Sigmoid colon (tissue), 7 donors: ENCODE data around the gene MFRP. TPM values are rescaled to one million over a fixed set of nuclear protein-coding genes. Genes with fewer than 3 reads are reported as not detected.

Experiments used
- DNase-seq: peaks from one replicate; pipeline ENCODE4 v3.0.0-alpha.2; 2019
- H3K27ac ChIP-seq, 4 donors: fragments of 200-600 bp; sonication (generic); one replicate each; pipeline ENCODE4 v1.5.1; 2016 to 2019; ENCODE audit warnings: mild to moderate bottlenecking in 1 of 4
- H3K27me3 ChIP-seq, 3 donors: fragments of 200-600 bp; sonication (generic); one replicate each; pipeline ENCODE4 v1.5.1; 2019; ENCODE audit warnings: mild to moderate bottlenecking in 1 of 3
- H3K36me3 ChIP-seq, 4 donors: fragments of 200-600 bp; sonication (generic); one replicate each; pipeline ENCODE4 v1.5.1; 2016 to 2019
- H3K4me1 ChIP-seq, 4 donors: fragments of 200-600 bp; sonication (generic); one replicate each; pipeline ENCODE4 v1.5.1; 2017 to 2019
- H3K4me3 ChIP-seq, 4 donors: fragments of 200-600 bp; sonication (generic); one replicate each; pipeline ENCODE4 v1.5.1; 2017 to 2019; ENCODE audit warnings: mild to moderate bottlenecking in 2 of 4, moderate library complexity in 1 of 4
- H3K9me3 ChIP-seq, 4 donors: fragments of 200-600 bp in 3 of 4; sonication (generic) in 3 of 4; one replicate each; pipeline versions ENCODE4 v1.5.1 to v1.6.1; 2013 to 2019
- CTCF ChIP-seq, 4 experiments: fragments of 450-650 bp in 3 of 4; fragments of 200-600 bp in 1 of 4; IDR thresholded peaks; one replicate each; pipeline ENCODE4 v1.5.1; 2016 to 2019; ENCODE audit warnings: antibody characterized with exemption in 4 of 4, mild to moderate bottlenecking in 3 of 4, moderate library complexity in 2 of 4
- EP300 ChIP-seq, 4 donors: sonication (generic); formaldehyde crosslinking; IDR thresholded peaks; one replicate each; pipeline ENCODE4 v1.6.1; 2017; ENCODE audit warnings: antibody characterized with exemption in 4 of 4
- POLR2A ChIP-seq, 2 donors: fragments of 450-650 bp; IDR thresholded peaks; one replicate each; pipeline ENCODE4 v1.6.1; 2016; ENCODE audit warnings: antibody characterized with exemption in 2 of 2, mild to moderate bottlenecking in 2 of 2, moderate library complexity in 2 of 2
- POLR2AphosphoS5 ChIP-seq, 4 donors: sonication (generic); formaldehyde crosslinking; IDR thresholded peaks; one replicate each; pipeline ENCODE4 v1.6.1; 2017; ENCODE audit warnings: antibody characterized with exemption in 4 of 4
- WGBS, 2 donors: extraction: QIAGEN DNeasy Blood & Tissue Kit; methylation state at CpG; one replicate each; pipeline ENCODE4 v1.1.7; 2013; 5-methylcytosine and 5-hydroxymethylcytosine counted together
- intact Hi-C: fragments of 100-400 bp; cut with DNase I; formaldehyde crosslinking; loops from one replicate; pipeline ENCODE4 v1.15.1; 2023
- polyA plus RNA-seq, 3 donors: library from polyadenylated mRNA; stranded (reverse); fragments of 200-250 nt; gene quantifications; one replicate each; pipeline ENCODE4 v1.2.3, GENCODE V29; 2013
- total RNA-seq, 4 donors: library from RNA; depleted of rRNA; stranded (reverse); fragments of >200 nt; gene quantifications; one replicate each; pipeline ENCODE4 v1.1.0, GENCODE V29; 2016
- donor health status: healthy with polysubstance abuse.
- donor health status: Bipolar disorder and iron deficiency.
- donor health status: healthy.

Gene MFRP
- total and polyA plus RNA-seq, 7 donors: 0.14 TPM; not detected in 6

DNA sequence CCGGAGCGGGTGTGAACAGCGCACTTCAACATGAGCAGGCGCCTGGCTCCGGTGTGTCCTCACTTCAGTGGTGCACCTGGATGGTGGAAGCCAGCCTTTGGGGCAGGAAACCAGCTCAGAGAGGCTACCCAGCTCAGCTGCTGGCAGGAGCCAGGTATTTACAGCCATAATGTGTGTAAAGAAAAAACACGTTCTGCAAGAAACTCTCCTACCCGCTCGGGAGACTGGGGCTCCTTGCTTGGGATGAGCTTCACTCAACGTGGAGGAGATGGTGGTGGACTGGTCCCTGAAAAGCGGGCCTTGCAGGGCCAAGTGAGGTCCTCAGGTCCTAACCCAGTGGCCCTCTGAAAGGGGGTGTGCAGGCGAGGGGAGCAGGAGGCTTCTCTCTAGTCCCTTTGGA, 37.1 kb downstream of the MFRP start:
- WGBS, 2 donors: 81 to 87% methylated on average over 11 of the region's 11 CpGs
- Histone ChIP-seq H3K27ac (peak overlapping the region; percentile 25 to 99 (median 72)), H3K9me3 (no peaks in the 10 kb centered on the region), H3K36me3 (peaks cover 33 to 76% (median 51%) of the 10 kb centered on the region in 4 donors), H3K27me3 (no peaks in the 10 kb centered on the region), H3K4me1 (peaks cover 0 to 34% (median 14%) of the 10 kb centered on the region in 4 donors), H3K4me3 (no peak overlapping the region)
- TF ChIP-seq CTCF (IDR thresholded peaks at IDR 0.05): no peak
- TF ChIP-seq EP300 (IDR thresholded peaks at IDR 0.05): no peak
- no peak for TF ChIP-seq POLR2A (IDR thresholded peaks at IDR 0.05)
- TF ChIP-seq POLR2AphosphoS5 (IDR thresholded peaks at IDR 0.05): no peak
- intact Hi-C loops: no loop called here
- DNase-seq: no peak

DNA sequence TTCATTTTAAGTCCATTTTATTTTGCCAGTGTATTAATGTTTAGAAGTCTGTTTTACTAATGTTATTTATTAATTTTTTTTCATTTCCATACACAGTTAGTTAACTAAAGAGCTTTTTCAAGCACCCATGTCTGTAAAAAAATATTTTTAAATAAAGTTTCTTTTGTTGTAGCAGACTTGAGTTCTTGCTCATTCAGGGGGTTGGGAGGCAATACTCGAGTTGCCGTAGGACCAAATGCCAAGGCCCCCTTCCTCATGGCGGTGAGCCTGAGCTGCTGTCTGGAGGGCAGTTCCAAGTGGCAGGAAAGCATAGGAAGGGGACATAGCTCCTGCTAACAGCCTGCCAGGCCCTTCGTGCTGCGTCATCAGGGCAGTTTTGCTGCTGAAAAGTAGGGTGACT, 38.5 kb downstream of the MFRP start:
- Histone ChIP-seq H3K36me3 (peaks cover 36 to 71% (median 49%) of the 10 kb centered on the region in 4 donors), H3K27ac (peak overlapping the region; percentile 50 to 99 (median 78)), H3K27me3 (no peaks in the 10 kb centered on the region), H3K4me1 (peaks cover 0 to 28% (median 12%) of the 10 kb centered on the region in 4 donors), H3K9me3 (no peaks in the 10 kb centered on the region), H3K4me3 (no peak overlapping the region)
- TF ChIP-seq POLR2AphosphoS5 (IDR thresholded peaks at IDR 0.05): peak in 2 of 4 donors; percentile 11 to 27
- no peak for TF ChIP-seq POLR2A (IDR thresholded peaks at IDR 0.05)
- WGBS, 2 donors: 89 to 92% methylated on average over 5 of the region's 5 CpGs
- intact Hi-C loops: no loop called here
- no peak for DNase-seq

DNA sequence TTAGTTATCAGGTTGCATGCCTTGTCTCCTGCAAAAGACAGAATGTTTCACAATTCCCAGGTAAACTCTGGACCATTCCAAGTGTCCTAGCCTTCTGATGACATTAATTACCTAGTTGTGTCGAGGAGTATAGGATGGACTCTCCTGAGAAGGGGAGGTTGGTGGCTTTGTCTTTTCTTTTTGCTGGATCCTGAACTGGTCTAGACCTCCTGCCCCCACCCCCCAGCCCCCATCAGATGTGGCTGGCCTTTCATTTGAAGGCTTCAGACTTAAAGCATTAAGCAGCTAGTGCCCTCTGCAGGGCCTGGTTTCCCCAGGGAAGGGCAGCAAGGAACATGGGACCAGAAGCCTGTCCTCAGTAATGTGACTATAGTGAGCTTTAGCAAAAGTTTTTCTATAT, 39.3 kb downstream of the MFRP start:
- H3K36me3 ChIP-seq: peaks cover 28 to 70% (median 42%) of the 10 kb centered on the region in 4 donors
- 52 to 95% methylated on average over 1 of the region's 1 CpG for WGBS, 2 donors

GRCh38 chr11:119306373-119306890, 40.1 kb downstream of the MFRP start:
- no peak for DNase-seq
- TF ChIP-seq POLR2AphosphoS5 (IDR thresholded peaks at IDR 0.05) (peak; percentile 11 to 52 (median 43)), CTCF (IDR thresholded peaks at IDR 0.05) (no peak), EP300 (IDR thresholded peaks at IDR 0.05) (peak in 1 of 4 donors; percentile 55), POLR2A (IDR thresholded peaks at IDR 0.05) (no peak)
- intact Hi-C loops: no loop called here
- Histone ChIP-seq H3K9me3 (no peaks in the 10 kb centered on the region), H3K4me3 (no peak overlapping the region), H3K27ac (peak overlapping the region; percentile 50 to 99 (median 78)), H3K36me3 (peaks cover 21 to 70% (median 37%) of the 10 kb centered on the region in 4 donors), H3K4me1 (peaks cover 0 to 23% (median 12%) of the 10 kb centered on the region in 4 donors), H3K27me3 (no peaks in the 10 kb centered on the region)
- 68 to 88% methylated on average over 5 of the region's 5 CpGs for WGBS, 2 donors

More for the DNA sequence above, 39.3 kb downstream of the MFRP start:
- Histone ChIP-seq H3K4me1 (peaks cover 0 to 23% (median 12%) of the 10 kb centered on the region in 4 donors), H3K4me3 (no peak overlapping the region), H3K27me3 (no peaks in the 10 kb centered on the region), H3K9me3 (no peaks in the 10 kb centered on the region), H3K27ac (peak overlapping the region; percentile 50 to 99 (median 78))
- TF ChIP-seq EP300 (IDR thresholded peaks at IDR 0.05): no peak
- peak in 1 of 4 donors; percentile 3 for TF ChIP-seq POLR2AphosphoS5 (IDR thresholded peaks at IDR 0.05)
- TF ChIP-seq CTCF (IDR thresholded peaks at IDR 0.05): peak in 1 of 4 experiments; percentile 26
- intact Hi-C loops: no loop called here
- no peak for DNase-seq

GRCh38 chr11:119305556-119306372, 40.7 kb downstream of the MFRP start:
- WGBS, 2 donors: 86 to 93% methylated on average over 7 of the region's 7 CpGs
- Histone ChIP-seq H3K36me3 (peaks cover 14 to 70% (median 30%) of the 10 kb centered on the region in 4 donors), H3K27ac (peak overlapping the region; percentile 50 to 99 (median 78)), H3K27me3 (no peaks in the 10 kb centered on the region), H3K4me3 (no peak overlapping the region), H3K4me1 (peaks cover 0 to 28% (median 16%) of the 10 kb centered on the region in 4 donors), H3K9me3 (no peaks in the 10 kb centered on the region)
- DNase-seq: no peak
- intact Hi-C loops: no loop called here
- TF ChIP-seq CTCF (IDR thresholded peaks at IDR 0.05) (no peak), POLR2A (IDR thresholded peaks at IDR 0.05) (no peak), POLR2AphosphoS5 (IDR thresholded peaks at IDR 0.05) (no peak), EP300 (IDR thresholded peaks at IDR 0.05) (no peak)
